H9 (cell line): Measurements from ENCODE around the gene MPPE1. TPM values are rescaled to one million over a fixed set of nuclear protein-coding genes. Genes with fewer than 3 reads are reported as not detected.

Experiments
- DNase-seq: peaks from one replicate; pipeline ENCODE4 v3.0.0-alpha.2; 2017
- H2AFZ ChIP-seq: one replicate; pipeline ENCODE4 v1.6.1; 2013; ENCODE audit warnings: mild to moderate bottlenecking, low read length, control low read depth, moderate library complexity
- H2AK5ac ChIP-seq: 2 replicates; pipeline ENCODE4 v1.6.1; 2013; ENCODE audit warnings: low read length, control low read depth, mixed read lengths; ENCODE audit not compliant: insufficient read length
- H2BK120ac ChIP-seq: one replicate; pipeline ENCODE4 v1.6.1; 2013; ENCODE audit warnings: low read depth, mild to moderate bottlenecking, low read length, control low read depth, inconsistent platforms; ENCODE audit not compliant: poor library complexity, severe bottlenecking
- H2BK12ac ChIP-seq: 2 replicates; pipeline ENCODE4 v1.6.1; 2013; ENCODE audit warnings: low read length, control low read depth, mixed read lengths, low read depth; ENCODE audit not compliant: insufficient read length
- H2BK15ac ChIP-seq: 2 replicates; pipeline ENCODE4 v1.6.1; 2013; ENCODE audit warnings: low read depth, low read length, control low read depth
- H2BK20ac ChIP-seq: one replicate; pipeline ENCODE4 v1.6.1; 2013; ENCODE audit warnings: low read depth, mild to moderate bottlenecking, low read length, control low read depth, inconsistent platforms; ENCODE audit not compliant: poor library complexity, severe bottlenecking
- H2BK5ac ChIP-seq: 2 replicates; pipeline ENCODE4 v1.6.1; 2013; ENCODE audit warnings: low read length, control low read depth, mixed read lengths; ENCODE audit not compliant: insufficient read length
- H3K14ac ChIP-seq: 2 replicates; pipeline ENCODE4 v1.6.1; 2013; ENCODE audit warnings: low read length, control low read depth; ENCODE audit not compliant: insufficient read depth
- H3K18ac ChIP-seq: 2 replicates; pipeline ENCODE4 v1.6.1; 2013; ENCODE audit warnings: low read depth, mild to moderate bottlenecking, mixed read lengths, low read length, control low read depth; ENCODE audit not compliant: insufficient read length
- H3K23ac ChIP-seq: 2 replicates; pipeline ENCODE4 v1.6.1; 2013; ENCODE audit warnings: low read length, control low read depth, mixed read lengths, low read depth; ENCODE audit not compliant: insufficient read length
- H3K23me2 ChIP-seq: 2 replicates; pipeline ENCODE4 v1.6.1; 2013; ENCODE audit warnings: low read depth, mild to moderate bottlenecking, mixed read lengths, low read length, control low read depth; ENCODE audit not compliant: insufficient read length, poor library complexity, severe bottlenecking
- H3K27ac ChIP-seq: 2 replicates; pipeline ENCODE4 v1.5.1; 2013; ENCODE audit warnings: low read length, control low read depth, mixed read lengths, low read depth; ENCODE audit not compliant: insufficient read length
- H3K27me3 ChIP-seq: 2 replicates; pipeline ENCODE4 v1.6.1; 2013; ENCODE audit warnings: low read length, control low read depth, inconsistent platforms; ENCODE audit not compliant: insufficient read depth
- H3K4ac ChIP-seq: 2 replicates; pipeline ENCODE4 v1.6.1; 2013; ENCODE audit warnings: low read depth, mild to moderate bottlenecking, control low read depth, inconsistent platforms, low read length, moderate library complexity
- H3K4me1 ChIP-seq: 2 replicates; pipeline ENCODE4 v1.6.1; 2013; ENCODE audit warnings: low read length, control low read depth, inconsistent platforms; ENCODE audit not compliant: insufficient read depth
- H3K4me2 ChIP-seq: 2 replicates; pipeline ENCODE4 v1.6.1; 2013; ENCODE audit warnings: low read length, control low read depth, mixed read lengths; ENCODE audit not compliant: insufficient read length, insufficient read depth
- H3K56ac ChIP-seq: 2 replicates; pipeline ENCODE4 v1.6.1; 2013; ENCODE audit warnings: low read depth, mild to moderate bottlenecking, mixed read lengths, low read length, control low read depth; ENCODE audit not compliant: insufficient read length
- H3K79me1 ChIP-seq: 2 replicates; pipeline ENCODE4 v1.6.1; 2013; ENCODE audit warnings: low read depth, mild to moderate bottlenecking, moderate library complexity, low read length, control low read depth, inconsistent platforms; ENCODE audit not compliant: insufficient read depth, poor library complexity, severe bottlenecking
- H3K79me2 ChIP-seq: 2 replicates; pipeline ENCODE4 v1.6.1; 2013; ENCODE audit warnings: low read length, control low read depth, inconsistent platforms; ENCODE audit not compliant: insufficient read depth
- H3K9ac ChIP-seq: 2 replicates; pipeline ENCODE4 v1.6.1; 2013; ENCODE audit warnings: low read length, control low read depth, mixed read lengths; ENCODE audit not compliant: insufficient read length; ENCODE audit errors: extremely low read depth
- H3K9me3 ChIP-seq: one replicate; pipeline ENCODE4 v1.6.1; 2013; ENCODE audit warnings: low read depth, low read length, inconsistent platforms; ENCODE audit not compliant: control insufficient read depth
- H3T11ph ChIP-seq: one replicate; pipeline ENCODE4 v1.6.1; 2013; ENCODE audit warnings: mild to moderate bottlenecking, low read length, control low read depth, inconsistent platforms
- H4K20me1 ChIP-seq: one replicate; pipeline ENCODE4 v1.6.1; 2013; ENCODE audit not compliant: control insufficient read depth, insufficient read length, insufficient read depth
- H4K5ac ChIP-seq: 2 replicates; pipeline ENCODE4 v1.6.1; 2013; ENCODE audit warnings: low read depth, mild to moderate bottlenecking, mixed read lengths, low read length, control low read depth; ENCODE audit not compliant: insufficient read length
- H4K8ac ChIP-seq: replicated peaks from 2 replicates; pipeline ENCODE4 v1.6.1; 2013; ENCODE audit warnings: low read length, control low read depth, mixed read lengths, low read depth; ENCODE audit not compliant: insufficient read length
- H4K91ac ChIP-seq: 2 replicates; pipeline ENCODE4 v1.6.1; 2013; ENCODE audit warnings: low read depth, mild to moderate bottlenecking, moderate library complexity, mixed read lengths, low read length, control low read depth; ENCODE audit not compliant: insufficient read length
- H3K27ac Mint-ChIP-seq, 3 experiments: 2 replicates in 2 of 3; 3 replicates in 1 of 3; pipeline ENCODE4 v1.8.0; 2020 to 2021; ENCODE audit warnings: mixed read lengths in 3 of 3, mild to moderate bottlenecking in 1 of 3, moderate library complexity in 1 of 3
- H3K27me3 Mint-ChIP-seq: 2 replicates; pipeline ENCODE4 v1.8.0; 2021; ENCODE audit warnings: low read depth, mild to moderate bottlenecking, moderate library complexity, mixed read lengths
- H3K36me3 Mint-ChIP-seq, 3 experiments: 2 replicates in 2 of 3; 3 replicates in 1 of 3; pipeline ENCODE4 v1.8.0; 2020 to 2021; ENCODE audit warnings: low read depth in 3 of 3, mixed read lengths in 3 of 3; ENCODE audit not compliant: insufficient read depth in 1 of 3
- H3K4me1 Mint-ChIP-seq, 2 experiments: 2 replicates each; pipeline ENCODE4 v1.8.0; 2020; ENCODE audit warnings: mixed read lengths in 2 of 2
- H3K4me3 Mint-ChIP-seq, 2 experiments: 2 replicates in 1 of 2; 3 replicates in 1 of 2; pipeline ENCODE4 v1.8.0; 2020 to 2021; ENCODE audit warnings: mild to moderate bottlenecking in 2 of 2, mixed read lengths in 2 of 2, moderate library complexity in 1 of 2
- H3K9me3 Mint-ChIP-seq, 2 experiments: 2 replicates in 1 of 2; 3 replicates in 1 of 2; pipeline ENCODE4 v1.8.0; 2020; ENCODE audit warnings: mild to moderate bottlenecking in 2 of 2, mixed read lengths in 2 of 2, moderate library complexity in 1 of 2
- CTCF ChIP-seq: fragments of 200-600 bp; sonication (generic); conservative IDR thresholded peaks from 3 replicates; pipeline ENCODE4 v1.8.0; 2021; ENCODE audit warnings: antibody characterized with exemption, mild to moderate bottlenecking
- WGBS: extraction: QIAGEN DNeasy Blood & Tissue Kit; methylation state at CpG from one replicate; pipeline ENCODE4 v1.1.7; 2013; ENCODE audit warnings: missing lambda C conversion rate, low lambda C conversion rate, mixed read lengths; ENCODE audit not compliant: insufficient read length; ENCODE audit errors: extremely low coverage; 5-methylcytosine and 5-hydroxymethylcytosine counted together
- total RNA-seq: library from RNA; stranded (reverse); gene quantifications from 2 replicates; pipeline ENCODE4 v1.2.1, GENCODE V29; 2021

Gene MPPE1
- total RNA-seq, 1 experiment from 2014 or later = 13.2 TPM

- H4K8ac ChIP-seq = no peak overlapping the region
- no peaks in the 10 kb centered on the region for H3K23me2 ChIP-seq
- no peak overlapping the region for H3K27ac ChIP-seq
- Mint-ChIP-seq H3K4me3 (no peak overlapping the region; a peak in 1 of 5 replicates), H3K36me3 (peaks cover 8 to 25% (median 13%) of the 10 kb centered on the region in 3 experiments; a peak in 6 of 7 replicates), H3K9me3 (no peaks in the 10 kb centered on the region), H3K27me3 (no peaks in the 10 kb centered on the region), H3K27ac (peak overlapping the region in 2 of 3 experiments; percentile 30 to 78; a peak in 5 of 7 replicates), H3K4me1 (peaks cover 7 to 10% of the 10 kb centered on the region in 2 experiments)
- H3K23ac ChIP-seq = no peak overlapping the region
- H3K18ac ChIP-seq = no peak overlapping the region
- H3K79me1 ChIP-seq = no peaks in the 10 kb centered on the region
- no peak for DNase-seq
- H2BK20ac ChIP-seq = no peak overlapping the region
- H3K9me3 ChIP-seq = no peaks in the 10 kb centered on the region
- no peak for TF ChIP-seq CTCF
- H3K14ac ChIP-seq = 0 out of 2 replicates have a peak overlapping the region, but pooled peaks have one; percentile 22
- peaks cover 4% of the 10 kb centered on the region for H3K4me1 ChIP-seq
- no peak overlapping the region for H2BK15ac ChIP-seq
- H3K4me2 ChIP-seq = no peak overlapping the region
- H3K9ac ChIP-seq = no peak overlapping the region
- H2BK12ac ChIP-seq = no peak overlapping the region
- H2BK5ac ChIP-seq = no peak overlapping the region
- H3K27me3 ChIP-seq = no peaks in the 10 kb centered on the region
- no peak overlapping the region for H2AFZ ChIP-seq
- no peaks in the 10 kb centered on the region for H4K20me1 ChIP-seq
- H3K4ac ChIP-seq = no peak overlapping the region
- no peak overlapping the region for H2AK5ac ChIP-seq
- no CpG with 5 or more reads among the region's 12 CpGs for WGBS
- H4K91ac ChIP-seq = no peak overlapping the region
- H3T11ph ChIP-seq = no peak overlapping the region
- no peaks in the 10 kb centered on the region for H3K79me2 ChIP-seq
- H4K5ac ChIP-seq = no peak overlapping the region
- H2BK120ac ChIP-seq = no peak overlapping the region
- H3K56ac ChIP-seq = no peak overlapping the region
Measured at GRCh38 chr18:11865071-11865470, 43.0 kb downstream of the MPPE1 start.
